Measurements from ENCODE around the gene AKAP4. TPM values are rescaled to one million over a fixed set of nuclear protein-coding genes. Genes with fewer than 3 reads are reported as not detected.

The AKAP4 gene
- polyA plus RNA-seq (2013, experiment 1 of 2): not detected
- not detected for polyA plus RNA-seq (2013, experiment 2 of 2)

GRCh38 chrX:50200907-50201306 lies at the start of gene AKAP4:
AKAP4 (minus strand) TSS chrX:50201007; CDS start chrX:50200889, 118 bp downstream.
- no peak within 1 kb of the TSS for H3K4me3 ChIP-seq (ENCODE audit: low read length)
- no peak within 1 kb of the TSS for H3K9ac ChIP-seq (ENCODE audit: low read depth, low read length)
- H3K27ac ChIP-seq (ENCODE audit: low read depth, low read length): no peak within 1 kb of the TSS
- H3K36me3 ChIP-seq (ENCODE audit: insufficient read depth, low read length): no peaks in the 10 kb centered on the region
- 100% methylated on average over 1 of the region's 1 CpG for WGBS
- H3K4me1 ChIP-seq (ENCODE audit: insufficient read depth, low read length): no peaks in the 10 kb centered on the region; the same call in 1 of the 2 replicates
- no peaks in the 10 kb centered on the region for H3K27me3 ChIP-seq (ENCODE audit: insufficient read depth, low read length)
- H3K9me3 ChIP-seq (ENCODE audit: insufficient read depth, low read depth, low read length): no peaks in the 10 kb centered on the region

GRCh38 chrX:50211510-50211909 lies 10.7 kb upstream of the AKAP4 start:
- Histone ChIP-seq H3K4me3 (ENCODE audit: low read length) (no peak overlapping the region), H3K4me1 (ENCODE audit: insufficient read depth, low read length) (no peaks in the 10 kb centered on the region), H3K36me3 (ENCODE audit: insufficient read depth, low read length) (no peaks in the 10 kb centered on the region), H3K27ac (ENCODE audit: low read depth, low read length) (no peak overlapping the region), H3K9me3 (ENCODE audit: insufficient read depth, low read depth, low read length) (no peaks in the 10 kb centered on the region), H3K9ac (ENCODE audit: low read depth, low read length) (no peak overlapping the region), H3K27me3 (ENCODE audit: insufficient read depth, low read length) (no peaks in the 10 kb centered on the region)
- 58% methylated on average over 4 of the region's 8 CpGs for WGBS

- WGBS: 94% methylated on average over 10 of the region's 11 CpGs
- no peaks in the 10 kb centered on the region for H3K27me3 ChIP-seq (ENCODE audit: insufficient read depth, low read length)
- no peak overlapping the region for H3K27ac ChIP-seq (ENCODE audit: low read depth, low read length)
- no peak overlapping the region for H3K9ac ChIP-seq (ENCODE audit: low read depth, low read length)
- H3K4me1 ChIP-seq (ENCODE audit: insufficient read depth, low read length): no peaks in the 10 kb centered on the region; the same call in 1 of the 2 replicates
- H3K9me3 ChIP-seq (ENCODE audit: insufficient read depth, low read depth, low read length): no peaks in the 10 kb centered on the region
- no peaks in the 10 kb centered on the region for H3K36me3 ChIP-seq (ENCODE audit: insufficient read depth, low read length)
- no peak overlapping the region for H3K4me3 ChIP-seq (ENCODE audit: low read length)
Observed at GRCh38 chrX:50206753-50207152, 5.9 kb upstream of the AKAP4 start.

- WGBS: 1% methylated on average over 10 of the region's 19 CpGs
- Histone ChIP-seq H3K9me3 (ENCODE audit: insufficient read depth, low read depth, low read length) (no peaks in the 10 kb centered on the region), H3K4me3 (ENCODE audit: low read length) (peak within 1 kb of the TSS; percentile 38; the same call in 1 of the 2 replicates), H3K36me3 (ENCODE audit: insufficient read depth, low read length) (no peaks in the 10 kb centered on the region), H3K27ac (ENCODE audit: low read depth, low read length) (no peak within 1 kb of the TSS), H3K9ac (ENCODE audit: low read depth, low read length) (peak within 1 kb of the TSS; percentile 57; the same call in 1 of the 2 replicates), H3K4me1 (ENCODE audit: insufficient read depth, low read length) (no peaks in the 10 kb centered on the region; the same call in 1 of the 2 replicates), H3K27me3 (ENCODE audit: insufficient read depth, low read length) (no peaks in the 10 kb centered on the region)
Observed at GRCh38 chrX:50204364-50204899, 3.6 kb upstream of the AKAP4 start, which contains the start of gene CCNB3. CCNB3 (plus strand) TSS chrX:50204765; CDS start chrX:50285164, 80,399 bp downstream.

GRCh38 chrX:50202539-50202938 lies 1.7 kb upstream of the AKAP4 start:
- Histone ChIP-seq H3K27ac (ENCODE audit: low read depth, low read length) (no peak overlapping the region), H3K4me3 (ENCODE audit: low read length) (no peak overlapping the region), H3K27me3 (ENCODE audit: insufficient read depth, low read length) (no peaks in the 10 kb centered on the region), H3K9me3 (ENCODE audit: insufficient read depth, low read depth, low read length) (no peaks in the 10 kb centered on the region), H3K4me1 (ENCODE audit: insufficient read depth, low read length) (no peaks in the 10 kb centered on the region; the same call in 1 of the 2 replicates), H3K36me3 (ENCODE audit: insufficient read depth, low read length) (no peaks in the 10 kb centered on the region), H3K9ac (ENCODE audit: low read depth, low read length) (no peak overlapping the region)
- WGBS: 83% methylated on average over 3 of the region's 3 CpGs

GRCh38 chrX:50198348-50198747 lies 2.5 kb downstream of the AKAP4 start:
- H3K36me3 ChIP-seq (ENCODE audit: insufficient read depth, low read length): no peaks in the 10 kb centered on the region
- H3K4me1 ChIP-seq (ENCODE audit: insufficient read depth, low read length): no peaks in the 10 kb centered on the region
- H3K9ac ChIP-seq (ENCODE audit: low read depth, low read length): no peak overlapping the region
- H3K27ac ChIP-seq (ENCODE audit: low read depth, low read length): no peak overlapping the region
- no peak overlapping the region for H3K4me3 ChIP-seq (ENCODE audit: low read length)
- H3K9me3 ChIP-seq (ENCODE audit: insufficient read depth, low read depth, low read length): no peaks in the 10 kb centered on the region
- H3K27me3 ChIP-seq (ENCODE audit: insufficient read depth, low read length): no peaks in the 10 kb centered on the region
- WGBS: 95% methylated on average over 4 of the region's 4 CpGs

- Histone ChIP-seq H3K27me3 (ENCODE audit: insufficient read depth, low read length) (no peaks in the 10 kb centered on the region), H3K9me3 (ENCODE audit: insufficient read depth, low read depth, low read length) (no peaks in the 10 kb centered on the region), H3K9ac (ENCODE audit: low read depth, low read length) (no peak overlapping the region), H3K4me1 (ENCODE audit: insufficient read depth, low read length) (peaks cover 19% of the 10 kb centered on the region), H3K36me3 (ENCODE audit: insufficient read depth, low read length) (no peaks in the 10 kb centered on the region), H3K4me3 (ENCODE audit: low read length) (no peak overlapping the region), H3K27ac (ENCODE audit: low read depth, low read length) (no peak overlapping the region)
- 73% methylated on average over 9 of the region's 9 CpGs for WGBS
Observed at GRCh38 chrX:50188859-50189600, 11.8 kb downstream of the AKAP4 start.

- 79% methylated on average over 3 of the region's 3 CpGs for WGBS
- H3K27ac ChIP-seq (ENCODE audit: low read depth, low read length): no peak overlapping the region
- H3K4me1 ChIP-seq (ENCODE audit: insufficient read depth, low read length): peaks cover 13% of the 10 kb centered on the region
- H3K9me3 ChIP-seq (ENCODE audit: insufficient read depth, low read depth, low read length): no peaks in the 10 kb centered on the region
- no peaks in the 10 kb centered on the region for H3K36me3 ChIP-seq (ENCODE audit: insufficient read depth, low read length)
- H3K9ac ChIP-seq (ENCODE audit: low read depth, low read length): no peak overlapping the region
- no peaks in the 10 kb centered on the region for H3K27me3 ChIP-seq (ENCODE audit: insufficient read depth, low read length)
- H3K4me3 ChIP-seq (ENCODE audit: low read length): no peak overlapping the region
Observed at GRCh38 chrX:50183891-50184290, 16.9 kb downstream of the AKAP4 start.

- Histone ChIP-seq H3K4me3 (ENCODE audit: low read length) (no peak overlapping the region), H3K27me3 (ENCODE audit: insufficient read depth, low read length) (no peaks in the 10 kb centered on the region), H3K9me3 (ENCODE audit: insufficient read depth, low read depth, low read length) (no peaks in the 10 kb centered on the region), H3K4me1 (ENCODE audit: insufficient read depth, low read length) (no peaks in the 10 kb centered on the region), H3K9ac (ENCODE audit: low read depth, low read length) (no peak overlapping the region), H3K27ac (ENCODE audit: low read depth, low read length) (no peak overlapping the region), H3K36me3 (ENCODE audit: insufficient read depth, low read length) (no peaks in the 10 kb centered on the region)
- WGBS: 78% methylated on average over 6 of the region's 10 CpGs
Observed at GRCh38 chrX:50180073-50180940, 20.5 kb downstream of the AKAP4 start.

- H3K4me3 ChIP-seq (ENCODE audit: low read length): no peak overlapping the region
- no peak overlapping the region for H3K27ac ChIP-seq (ENCODE audit: low read depth, low read length)
- H3K9ac ChIP-seq (ENCODE audit: low read depth, low read length): no peak overlapping the region
- no peaks in the 10 kb centered on the region for H3K27me3 ChIP-seq (ENCODE audit: insufficient read depth, low read length)
- no peaks in the 10 kb centered on the region for H3K4me1 ChIP-seq (ENCODE audit: insufficient read depth, low read length)
- WGBS: no CpG with 5 or more reads among the region's 3 CpGs
- no peaks in the 10 kb centered on the region for H3K9me3 ChIP-seq (ENCODE audit: insufficient read depth, low read depth, low read length)
- H3K36me3 ChIP-seq (ENCODE audit: insufficient read depth, low read length): no peaks in the 10 kb centered on the region
Observed at GRCh38 chrX:50169717-50170116, 31.1 kb downstream of the AKAP4 start.

GRCh38 chrX:50168241-50168687 lies 32.5 kb downstream of the AKAP4 start:
- 98% methylated on average over 4 of the region's 5 CpGs for WGBS
- Histone ChIP-seq H3K9me3 (ENCODE audit: insufficient read depth, low read depth, low read length) (no peaks in the 10 kb centered on the region), H3K36me3 (ENCODE audit: insufficient read depth, low read length) (no peaks in the 10 kb centered on the region), H3K27ac (ENCODE audit: low read depth, low read length) (no peak overlapping the region), H3K9ac (ENCODE audit: low read depth, low read length) (no peak overlapping the region), H3K4me1 (ENCODE audit: insufficient read depth, low read length) (no peaks in the 10 kb centered on the region), H3K4me3 (ENCODE audit: low read length) (no peak overlapping the region), H3K27me3 (ENCODE audit: insufficient read depth, low read length) (no peaks in the 10 kb centered on the region)

Data from HUES64 (cell line).